SK-N-SH treated with all-trans-retinoic acid at 6 μM for 48 hours (cell line): ENCODE measurements around the gene MPHOSPH8.

ENCODE experiments used
- ATAC-seq: fragments of 200-7000 bp; cut with Tn5 transposase; 3 replicates; pipeline ENCODE4 v1.9.1; 2020; ENCODE audit warnings: mild to moderate bottlenecking, moderate library complexity
- ARNTL ChIP-seq: fragments of 450-650 bp; formaldehyde crosslinking; IDR thresholded peaks from 2 replicates; pipeline ENCODE4 v1.5.0; 2020; ENCODE audit warnings: low read depth, mild to moderate bottlenecking, moderate library complexity, borderline replicate concordance
- BACH2 ChIP-seq: fragments of 250-450 bp; sonication (Bioruptor Pico); IDR thresholded peaks from 2 replicates; pipeline ENCODE4 v1.9.0; 2021; ENCODE audit warnings: mild to moderate bottlenecking, borderline replicate concordance
- CSDC2 ChIP-seq: fragments of 250-450 bp; sonication (Bioruptor Pico); IDR thresholded peaks from 2 replicates; pipeline ENCODE4 v1.5.0; 2020; ENCODE audit warnings: mild to moderate bottlenecking, moderate library complexity
- ESRRG ChIP-seq: fragments of 250-450 bp; sonication (Bioruptor Pico); IDR thresholded peaks from 2 replicates; pipeline ENCODE4 v1.6.1; 2021; ENCODE audit warnings: mild to moderate bottlenecking
- GLIS3 ChIP-seq: fragments of 250-450 bp; sonication (Bioruptor Pico); IDR thresholded peaks from 2 replicates; pipeline ENCODE4 v1.5.0; 2020; ENCODE audit warnings: mild to moderate bottlenecking, moderate library complexity
- ISL1 ChIP-seq: fragments of 250-450 bp; sonication (Bioruptor Pico); IDR thresholded peaks from 2 replicates; pipeline ENCODE4 v2.1.2; 2022; ENCODE audit warnings: mild to moderate bottlenecking, moderate library complexity
- PPARA ChIP-seq: fragments of 250-450 bp; sonication (Bioruptor Pico); IDR thresholded peaks from 2 replicates; pipeline ENCODE4 v1.5.0; 2020; ENCODE audit warnings: mild to moderate bottlenecking, borderline replicate concordance
- RARB ChIP-seq: fragments of 250-450 bp; sonication (Bioruptor Pico); IDR thresholded peaks from 2 replicates; pipeline ENCODE4 v1.8.0; 2021; ENCODE audit warnings: mild to moderate bottlenecking, moderate library complexity
- SNAI2 ChIP-seq: fragments of 250-450 bp; sonication (Bioruptor Pico); IDR thresholded peaks from 2 replicates; pipeline ENCODE4 v1.5.0; 2020; ENCODE audit warnings: mild to moderate bottlenecking, moderate library complexity
- TCF4 ChIP-seq: fragments of 250-450 bp; sonication (Bioruptor Pico); IDR thresholded peaks from 2 replicates; pipeline ENCODE4 v1.8.0; 2021; ENCODE audit warnings: mild to moderate bottlenecking, moderate library complexity, borderline replicate concordance
- TOX ChIP-seq: fragments of 250-450 bp; sonication (Bioruptor Pico); IDR thresholded peaks from 2 replicates; pipeline ENCODE4 v1.8.0; 2021; ENCODE audit warnings: mild to moderate bottlenecking, moderate library complexity, borderline replicate concordance
- ZC3H10 ChIP-seq: fragments of 250-450 bp; sonication (Bioruptor Pico); IDR thresholded peaks from 2 replicates; pipeline ENCODE4 v1.5.1; 2021; ENCODE audit warnings: mild to moderate bottlenecking, moderate library complexity
- ZFP3 ChIP-seq: fragments of 250-450 bp; sonication (Bioruptor Pico); IDR thresholded peaks from 2 replicates; pipeline ENCODE4 v1.5.0; 2020; ENCODE audit warnings: mild to moderate bottlenecking, moderate library complexity
- ZFP30 ChIP-seq: fragments of 450-650 bp; formaldehyde crosslinking; IDR thresholded peaks from 2 replicates; pipeline ENCODE4 v1.5.0; 2022; ENCODE audit warnings: mild to moderate bottlenecking, moderate library complexity
- ZNF70 ChIP-seq: fragments of 450-650 bp; formaldehyde crosslinking; IDR thresholded peaks from 2 replicates; pipeline ENCODE4 v1.5.0; 2020; ENCODE audit warnings: mild to moderate bottlenecking, moderate library complexity
- ZNF8 ChIP-seq: fragments of 450-650 bp; formaldehyde crosslinking; IDR thresholded peaks from 2 replicates; pipeline ENCODE4 v1.5.0; 2020; ENCODE audit warnings: mild to moderate bottlenecking, moderate library complexity
- TF ChIP-seq, protein P1 (sequence below): fragments of 250-450 bp; sonication (Bioruptor Pico); IDR thresholded peaks from 2 replicates; pipeline ENCODE4 v1.8.0; 2021; ENCODE audit warnings: low read depth, mild to moderate bottlenecking, moderate library complexity, borderline replicate concordance
- TF ChIP-seq, protein P2 (sequence below): fragments of 250-450 bp; sonication (Bioruptor Pico); IDR thresholded peaks from 2 replicates; pipeline ENCODE4 v1.5.1; 2020; ENCODE audit warnings: low read depth, mild to moderate bottlenecking, moderate library complexity
- TF ChIP-seq, protein P3 (sequence below): fragments of 250-450 bp; sonication (Bioruptor Pico); IDR thresholded peaks from 2 replicates; pipeline ENCODE4 v1.5.0; 2020; ENCODE audit warnings: mild to moderate bottlenecking, moderate library complexity
- TF ChIP-seq, protein P4 (sequence below): fragments of 250-450 bp; sonication (Bioruptor Pico); IDR thresholded peaks from 2 replicates; pipeline ENCODE4 v1.5.1; 2021; ENCODE audit warnings: mild to moderate bottlenecking, moderate library complexity

The MPHOSPH8 gene

DNA sequence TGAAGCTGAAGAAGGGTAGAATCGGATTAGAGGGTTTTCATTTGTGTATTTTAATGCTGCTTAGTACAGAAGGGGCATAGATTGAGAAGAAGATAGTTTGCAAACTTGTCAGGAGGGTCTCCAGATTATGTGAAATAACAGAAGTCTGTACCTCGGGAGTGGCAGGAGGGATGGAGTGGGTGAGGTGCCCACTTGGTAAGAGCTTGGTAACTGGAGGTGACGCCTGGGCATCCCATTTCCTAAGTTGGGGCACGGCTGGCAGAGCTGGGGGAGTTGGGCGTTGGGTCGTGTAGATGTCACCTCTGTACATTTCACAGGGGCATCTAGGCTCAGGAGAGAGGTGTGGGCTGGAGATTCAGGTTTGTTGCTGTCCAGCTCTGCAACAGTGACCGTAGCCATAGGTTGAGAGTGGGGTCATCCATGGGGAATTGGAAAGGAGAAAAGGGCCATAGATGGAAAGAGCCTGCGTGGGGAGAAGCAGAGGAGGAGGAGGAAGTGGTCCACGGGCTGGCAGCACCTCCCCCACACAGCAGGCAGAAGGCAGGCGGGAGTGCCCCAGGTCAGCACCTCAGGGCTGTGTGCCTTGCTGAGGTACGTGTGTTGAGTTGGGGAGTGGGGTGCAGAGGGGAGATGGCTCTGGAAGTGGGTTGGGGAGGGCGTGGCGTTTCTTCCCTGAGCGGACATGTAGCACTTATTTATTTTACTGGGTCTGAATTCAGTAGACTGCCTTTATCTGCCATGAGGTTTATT, 31.2 kb downstream of the MPHOSPH8 start:
- ATAC-seq: no peak

DNA sequence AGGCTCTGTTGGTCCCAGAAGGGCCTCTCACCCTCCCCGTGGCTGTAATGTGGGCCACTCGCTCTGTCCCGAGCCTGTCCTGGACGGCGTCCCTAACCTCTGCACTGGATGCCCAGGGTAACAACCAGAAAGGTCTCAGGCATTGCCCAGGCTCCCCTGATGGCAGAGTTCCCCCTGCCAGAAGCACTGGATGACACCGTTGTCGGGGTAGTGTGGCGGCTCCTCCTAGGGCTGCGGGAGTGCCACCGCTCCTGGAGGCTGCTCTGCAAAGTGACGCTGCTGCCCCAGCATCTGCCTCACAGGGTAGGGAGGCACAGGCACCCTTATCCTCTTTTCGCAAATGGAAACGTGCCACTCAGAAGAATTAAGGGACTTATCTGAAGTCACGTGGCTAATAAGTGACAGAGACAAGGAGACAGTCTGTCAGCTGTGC, 32.0 kb downstream of the MPHOSPH8 start:
- no peak for TF ChIP-seq TOX
- no peak for TF ChIP-seq ARNTL
- no peak for TF ChIP-seq ISL1
- no peak for TF ChIP-seq BACH2 (CRISPR knock-in tag)
- TF ChIP-seq ZNF70 (CRISPR knock-in tag): no peak
- no peak for TF ChIP-seq CSDC2 (CRISPR knock-in tag)
- no peak for TF ChIP-seq RARB (CRISPR knock-in tag)
- TF ChIP-seq ZFP3 (CRISPR knock-in tag): no peak
- TF ChIP-seq, protein P1, sequence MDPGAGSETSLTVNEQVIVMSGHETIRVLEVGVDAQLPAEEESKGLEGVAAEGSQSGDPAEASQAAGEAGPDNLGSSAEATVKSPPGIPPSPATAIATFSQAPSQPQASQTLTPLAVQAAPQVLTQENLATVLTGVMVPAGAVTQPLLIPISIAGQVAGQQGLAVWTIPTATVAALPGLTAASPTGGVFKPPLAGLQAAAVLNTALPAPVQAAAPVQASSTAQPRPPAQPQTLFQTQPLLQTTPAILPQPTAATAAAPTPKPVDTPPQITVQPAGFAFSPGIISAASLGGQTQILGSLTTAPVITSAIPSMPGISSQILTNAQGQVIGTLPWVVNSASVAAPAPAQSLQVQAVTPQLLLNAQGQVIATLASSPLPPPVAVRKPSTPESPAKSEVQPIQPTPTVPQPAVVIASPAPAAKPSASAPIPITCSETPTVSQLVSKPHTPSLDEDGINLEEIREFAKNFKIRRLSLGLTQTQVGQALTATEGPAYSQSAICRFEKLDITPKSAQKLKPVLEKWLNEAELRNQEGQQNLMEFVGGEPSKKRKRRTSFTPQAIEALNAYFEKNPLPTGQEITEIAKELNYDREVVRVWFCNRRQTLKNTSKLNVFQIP (CRISPR knock-in tag): no peak
- ATAC-seq: peak; percentile 16; the same call in 2 of the 3 replicates

More for the DNA sequence above, 31.2 kb downstream of the MPHOSPH8 start:
- TF ChIP-seq TCF4 (no peak), ZFP3 (CRISPR knock-in tag) (no peak), PPARA (CRISPR knock-in tag) (no peak), ZC3H10 (CRISPR knock-in tag) (no peak), ZFP30 (CRISPR knock-in tag) (no peak)

DNA sequence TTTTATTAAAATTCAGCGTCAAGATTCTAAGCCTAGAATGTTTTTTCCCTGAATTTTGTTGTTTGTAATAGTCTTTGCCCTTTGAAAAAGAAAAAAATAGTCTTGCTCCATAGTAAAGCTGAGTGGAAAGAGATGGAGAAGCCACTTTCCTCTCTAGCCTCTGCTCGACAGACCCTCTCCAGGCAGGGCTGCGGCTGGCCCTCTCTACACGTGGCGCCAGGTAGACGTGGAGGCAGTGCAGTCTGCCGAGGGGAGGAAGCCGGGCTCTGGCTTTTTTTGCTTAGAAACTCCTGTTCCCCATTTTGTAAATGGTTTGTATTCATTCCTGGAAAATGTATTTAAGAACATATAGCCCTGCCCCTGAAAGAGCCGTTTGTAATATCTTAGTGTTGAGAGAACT, 35.3 kb downstream of the MPHOSPH8 start:
- TF ChIP-seq CSDC2 (CRISPR knock-in tag): no peak
- no peak for TF ChIP-seq TOX
- TF ChIP-seq, protein P1 (CRISPR knock-in tag): no peak
- TF ChIP-seq GLIS3: no peak
- no peak for TF ChIP-seq SNAI2 (CRISPR knock-in tag)
- no peak for TF ChIP-seq ZC3H10 (CRISPR knock-in tag)
- TF ChIP-seq TCF4: no peak
- no peak for TF ChIP-seq ISL1
- TF ChIP-seq PPARA (CRISPR knock-in tag): no peak
- no peak for TF ChIP-seq ZFP3 (CRISPR knock-in tag)
- TF ChIP-seq, protein P2, sequence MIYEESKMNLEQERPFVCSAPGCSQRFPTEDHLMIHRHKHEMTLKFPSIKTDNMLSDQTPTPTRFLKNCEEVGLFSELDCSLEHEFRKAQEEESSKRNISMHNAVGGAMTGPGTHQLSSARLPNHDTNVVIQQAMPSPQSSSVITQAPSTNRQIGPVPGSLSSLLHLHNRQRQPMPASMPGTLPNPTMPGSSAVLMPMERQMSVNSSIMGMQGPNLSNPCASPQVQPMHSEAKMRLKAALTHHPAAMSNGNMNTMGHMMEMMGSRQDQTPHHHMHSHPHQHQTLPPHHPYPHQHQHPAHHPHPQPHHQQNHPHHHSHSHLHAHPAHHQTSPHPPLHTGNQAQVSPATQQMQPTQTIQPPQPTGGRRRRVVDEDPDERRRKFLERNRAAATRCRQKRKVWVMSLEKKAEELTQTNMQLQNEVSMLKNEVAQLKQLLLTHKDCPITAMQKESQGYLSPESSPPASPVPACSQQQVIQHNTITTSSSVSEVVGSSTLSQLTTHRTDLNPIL: no peak
- TF ChIP-seq, protein P3, sequence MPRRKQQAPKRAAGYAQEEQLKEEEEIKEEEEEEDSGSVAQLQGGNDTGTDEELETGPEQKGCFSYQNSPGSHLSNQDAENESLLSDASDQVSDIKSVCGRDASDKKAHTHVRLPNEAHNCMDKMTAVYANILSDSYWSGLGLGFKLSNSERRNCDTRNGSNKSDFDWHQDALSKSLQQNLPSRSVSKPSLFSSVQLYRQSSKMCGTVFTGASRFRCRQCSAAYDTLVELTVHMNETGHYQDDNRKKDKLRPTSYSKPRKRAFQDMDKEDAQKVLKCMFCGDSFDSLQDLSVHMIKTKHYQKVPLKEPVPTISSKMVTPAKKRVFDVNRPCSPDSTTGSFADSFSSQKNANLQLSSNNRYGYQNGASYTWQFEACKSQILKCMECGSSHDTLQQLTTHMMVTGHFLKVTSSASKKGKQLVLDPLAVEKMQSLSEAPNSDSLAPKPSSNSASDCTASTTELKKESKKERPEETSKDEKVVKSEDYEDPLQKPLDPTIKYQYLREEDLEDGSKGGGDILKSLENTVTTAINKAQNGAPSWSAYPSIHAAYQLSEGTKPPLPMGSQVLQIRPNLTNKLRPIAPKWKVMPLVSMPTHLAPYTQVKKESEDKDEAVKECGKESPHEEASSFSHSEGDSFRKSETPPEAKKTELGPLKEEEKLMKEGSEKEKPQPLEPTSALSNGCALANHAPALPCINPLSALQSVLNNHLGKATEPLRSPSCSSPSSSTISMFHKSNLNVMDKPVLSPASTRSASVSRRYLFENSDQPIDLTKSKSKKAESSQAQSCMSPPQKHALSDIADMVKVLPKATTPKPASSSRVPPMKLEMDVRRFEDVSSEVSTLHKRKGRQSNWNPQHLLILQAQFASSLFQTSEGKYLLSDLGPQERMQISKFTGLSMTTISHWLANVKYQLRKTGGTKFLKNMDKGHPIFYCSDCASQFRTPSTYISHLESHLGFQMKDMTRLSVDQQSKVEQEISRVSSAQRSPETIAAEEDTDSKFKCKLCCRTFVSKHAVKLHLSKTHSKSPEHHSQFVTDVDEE (CRISPR knock-in tag): no peak
- TF ChIP-seq ESRRG (CRISPR knock-in tag): no peak
- no peak for TF ChIP-seq ARNTL
- no peak for TF ChIP-seq ZNF70 (CRISPR knock-in tag)
- TF ChIP-seq ZNF8 (CRISPR knock-in tag): no peak
- TF ChIP-seq, protein P4, sequence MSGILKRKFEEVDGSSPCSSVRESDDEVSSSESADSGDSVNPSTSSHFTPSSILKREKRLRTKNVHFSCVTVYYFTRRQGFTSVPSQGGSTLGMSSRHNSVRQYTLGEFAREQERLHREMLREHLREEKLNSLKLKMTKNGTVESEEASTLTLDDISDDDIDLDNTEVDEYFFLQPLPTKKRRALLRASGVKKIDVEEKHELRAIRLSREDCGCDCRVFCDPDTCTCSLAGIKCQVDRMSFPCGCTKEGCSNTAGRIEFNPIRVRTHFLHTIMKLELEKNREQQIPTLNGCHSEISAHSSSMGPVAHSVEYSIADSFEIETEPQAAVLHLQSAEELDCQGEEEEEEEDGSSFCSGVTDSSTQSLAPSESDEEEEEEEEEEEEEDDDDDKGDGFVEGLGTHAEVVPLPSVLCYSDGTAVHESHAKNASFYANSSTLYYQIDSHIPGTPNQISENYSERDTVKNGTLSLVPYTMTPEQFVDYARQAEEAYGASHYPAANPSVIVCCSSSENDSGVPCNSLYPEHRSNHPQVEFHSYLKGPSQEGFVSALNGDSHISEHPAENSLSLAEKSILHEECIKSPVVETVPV (CRISPR knock-in tag): no peak
- no peak for ATAC-seq
